Endothelial cell of hepatic sinusoid (primary cell): Measurements from ENCODE around the gene DMC1.
"Not testable (repeated sequence)": the region's sequence is repeated elsewhere in the genome, so short reads cannot be mapped to it uniquely, and the experiment has no call there.

ENCODE experiments used
- in situ Hi-C: cut with HindIII; loops from 2 replicates; pipeline ENCODE4 v1.10.0; 2017; ENCODE audit warnings: low sequenced_read_pairs

DMC1 gene

GRCh38 chr22:38471237-38471636, 98.7 kb downstream of the DMC1 start:
- in situ Hi-C loops = no loop called here

GRCh38 chr22:38470179-38470578, 99.8 kb downstream of the DMC1 start:
- in situ Hi-C loops = not testable (repeated sequence)

GRCh38 chr22:38469306-38469781, 100.6 kb downstream of the DMC1 start:
- in situ Hi-C loops = no loop called here
